NCI-H128 (cell line): ENCODE measurements around the gene SCN8A.
"Not testable (repeated sequence)": the region's sequence is repeated elsewhere in the genome, so short reads cannot be mapped to it uniquely, and the experiment has no call there.

Experiments
- DNase-seq: peaks from one replicate; lab custom pipeline; 2025; ENCODE audit not compliant: unreplicated experiment; lab: John Stamatoyannopoulos, UW

The SCN8A gene

DNA sequence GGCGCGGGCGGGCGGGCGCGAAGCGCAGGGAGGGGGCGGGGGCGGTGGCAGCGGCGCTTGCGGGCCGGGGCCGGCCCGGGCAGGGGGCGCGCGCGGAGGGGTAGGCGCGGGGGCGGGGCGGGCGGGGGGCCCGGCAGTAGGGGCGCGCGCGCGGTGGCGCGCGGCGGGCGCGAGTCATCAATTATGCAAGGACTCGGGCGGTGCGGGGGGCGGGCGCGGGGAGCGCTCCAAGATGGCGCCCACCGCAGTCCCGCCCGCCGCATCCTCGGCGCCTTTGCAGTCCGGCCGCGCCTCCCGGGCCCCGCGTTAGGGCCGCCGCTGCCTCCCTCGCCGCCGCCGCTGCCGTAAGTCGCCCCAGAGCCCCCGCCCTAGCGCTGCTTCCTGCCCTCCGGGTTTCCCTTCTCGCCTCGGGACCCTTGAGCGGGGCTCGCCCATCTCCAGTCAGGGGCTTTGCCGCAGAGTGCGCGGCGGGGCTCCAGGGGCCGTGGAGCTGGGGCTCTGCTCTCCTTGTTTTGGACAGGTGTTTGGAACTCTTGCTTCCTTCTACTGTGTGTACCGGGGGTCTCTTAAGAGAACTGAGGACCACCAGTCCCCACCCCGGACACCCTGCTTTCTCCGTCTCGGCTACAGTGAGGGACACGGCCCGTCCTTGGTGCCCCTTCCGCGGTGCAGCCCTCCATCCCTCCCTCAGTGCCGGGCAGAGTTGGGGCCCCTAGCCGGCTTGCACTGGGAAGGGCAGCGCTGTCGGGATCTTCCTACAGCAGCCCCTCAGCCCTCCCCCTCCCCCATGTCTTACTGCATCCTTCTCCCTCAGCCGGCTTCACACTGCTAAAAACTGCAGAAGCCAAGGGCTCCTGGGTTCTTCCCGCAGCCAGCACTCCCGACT, at the start of gene SCN8A:
TSS of gene SCN8A (plus strand) at position 218 of the 886 bp plus-strand sequence. CDS start 71,585 bp downstream, outside the sequence.
- DNase-seq: peak; percentile 68

DNA sequence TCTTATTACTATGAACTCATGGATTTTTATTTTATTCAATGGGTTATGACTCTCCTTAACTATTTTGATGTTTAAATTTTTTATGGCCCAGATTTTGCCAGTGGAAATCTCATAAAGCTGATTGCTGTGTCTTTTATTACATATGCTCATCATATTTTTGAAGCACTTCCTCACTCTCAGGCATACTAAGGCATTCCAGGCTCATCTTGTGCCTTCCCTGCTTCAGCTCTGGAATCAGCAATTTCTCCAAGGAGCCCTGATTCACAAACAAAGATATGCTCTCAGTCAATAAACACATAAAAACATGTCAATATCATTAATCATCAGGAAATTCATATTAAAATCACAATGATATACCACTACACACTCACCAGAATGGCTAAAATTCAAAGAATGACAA, 44.9 kb upstream of the SCN8A start:
- no peak for DNase-seq

DNA sequence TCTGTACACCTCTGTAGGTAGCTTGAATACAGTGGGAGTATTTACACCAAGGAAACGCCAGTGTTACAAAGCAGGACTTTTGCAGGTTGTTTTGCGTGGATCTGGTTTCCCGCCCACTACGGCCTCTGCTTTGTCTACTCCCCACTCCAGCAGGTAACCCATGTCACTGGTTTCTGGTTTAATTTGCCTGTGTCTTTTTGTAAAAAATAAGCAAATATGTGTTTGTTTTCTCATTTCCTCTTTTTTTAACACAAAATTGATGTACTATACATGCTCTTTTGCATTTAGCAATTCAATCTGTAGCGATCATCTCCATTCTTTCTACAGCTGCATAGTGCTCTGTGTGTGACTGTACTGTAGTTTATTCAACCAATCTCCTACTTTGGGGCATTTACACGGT, 43.4 kb upstream of the SCN8A start:
- DNase-seq: no peak

DNA sequence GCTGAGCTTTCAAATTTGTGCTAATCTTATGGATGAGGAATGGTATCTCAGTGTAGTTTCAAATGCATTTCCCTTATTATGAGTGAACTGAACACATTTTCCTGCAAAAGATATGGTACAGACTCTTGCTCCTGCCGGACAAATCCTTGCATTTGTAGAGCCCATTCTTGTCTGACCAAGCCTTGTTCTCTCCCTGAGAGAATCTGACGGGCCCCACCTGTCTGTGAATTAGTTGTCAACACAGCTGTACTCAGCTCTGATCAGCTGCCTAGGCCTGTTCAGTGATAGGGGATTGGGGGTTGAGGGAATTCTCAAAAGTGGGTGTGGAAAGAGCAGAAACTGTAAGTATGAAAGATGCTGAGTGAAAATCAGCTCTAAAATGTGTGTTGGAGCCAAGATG, 42.8 kb upstream of the SCN8A start:
- DNase-seq: no peak

DNA sequence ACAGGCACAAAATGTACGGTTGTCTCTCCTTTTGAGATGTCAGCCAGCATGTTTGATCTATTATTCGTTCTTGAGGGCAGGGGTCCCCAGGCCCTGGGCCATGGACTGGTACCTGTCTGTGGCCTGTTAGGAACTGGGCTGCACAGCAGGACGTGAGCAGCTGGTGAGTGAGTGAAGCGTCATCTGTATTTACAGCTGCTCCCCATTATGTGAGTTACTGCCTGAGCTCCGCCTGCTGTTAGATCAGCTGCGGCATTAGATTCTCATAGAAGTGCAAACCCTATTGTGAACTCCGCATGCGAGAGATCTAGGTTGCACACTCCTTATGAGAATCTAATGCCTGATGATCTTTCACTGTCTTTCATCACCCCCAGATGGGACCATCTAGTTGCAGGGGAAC, 41.4 kb upstream of the SCN8A start:
- DNase-seq: no peak

DNA sequence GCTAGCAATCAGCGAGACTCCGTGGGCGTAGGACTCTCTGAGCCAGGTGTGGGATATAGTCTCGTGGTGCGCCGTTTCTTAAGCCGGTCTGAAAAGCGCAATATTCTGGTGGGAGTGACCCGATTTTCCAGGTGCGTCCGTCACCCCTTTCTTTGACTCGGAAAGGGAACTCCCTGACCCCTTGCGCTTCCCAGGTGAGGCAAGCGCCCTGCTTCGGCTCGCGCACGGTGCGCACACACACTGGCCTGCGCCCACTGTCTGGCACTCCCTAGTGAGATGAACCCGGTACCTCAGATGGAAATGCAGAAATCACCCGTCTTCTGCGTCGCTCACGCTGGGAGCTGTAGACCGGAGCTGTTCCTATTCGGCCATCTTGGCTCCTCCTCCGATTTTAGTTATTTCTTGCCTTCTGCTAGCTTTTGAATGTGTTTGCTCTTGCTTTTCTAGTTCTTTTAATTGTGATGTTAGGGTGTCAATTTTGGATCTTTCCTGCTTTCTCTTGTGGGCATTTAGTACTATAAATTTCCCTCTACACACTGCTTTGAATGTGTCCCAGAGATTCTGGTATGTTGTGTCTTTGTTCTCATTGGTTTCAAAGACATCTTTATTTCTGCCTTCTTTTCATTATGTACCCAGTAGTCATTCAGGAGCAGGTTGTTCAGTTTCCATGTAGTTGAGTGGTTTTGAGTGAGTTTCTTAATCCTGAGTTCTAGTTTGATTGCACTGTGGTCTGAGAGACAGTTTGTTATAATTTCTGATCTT, 22.6 kb upstream of the SCN8A start:
- DNase-seq: not testable (repeated sequence)

DNA sequence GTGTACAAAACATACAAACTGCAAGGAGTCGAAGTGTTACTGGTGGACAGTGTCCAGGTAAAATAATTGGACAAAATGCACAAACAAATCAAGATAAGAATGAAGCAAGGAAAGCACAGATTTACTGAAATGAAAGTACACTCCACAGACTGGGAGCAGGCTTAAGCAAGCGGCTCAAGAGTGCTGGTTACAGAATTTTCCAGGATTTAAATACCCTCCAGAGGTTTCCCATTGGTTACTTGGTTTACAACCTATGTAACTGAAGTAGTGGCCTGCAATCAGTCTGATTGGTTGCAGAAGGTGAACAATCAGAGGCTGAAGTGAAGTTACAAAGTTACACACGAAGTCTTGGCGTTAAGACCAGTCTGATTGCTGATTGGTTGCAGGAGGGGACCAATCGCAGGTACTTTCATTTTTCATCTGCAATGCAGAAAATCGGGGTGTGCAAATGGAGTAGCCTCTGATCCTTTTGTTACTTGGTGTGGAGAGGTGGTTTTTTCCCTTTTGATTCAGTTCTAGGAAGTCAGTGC, 11.6 kb upstream of the SCN8A start:
- no peak for DNase-seq

DNA sequence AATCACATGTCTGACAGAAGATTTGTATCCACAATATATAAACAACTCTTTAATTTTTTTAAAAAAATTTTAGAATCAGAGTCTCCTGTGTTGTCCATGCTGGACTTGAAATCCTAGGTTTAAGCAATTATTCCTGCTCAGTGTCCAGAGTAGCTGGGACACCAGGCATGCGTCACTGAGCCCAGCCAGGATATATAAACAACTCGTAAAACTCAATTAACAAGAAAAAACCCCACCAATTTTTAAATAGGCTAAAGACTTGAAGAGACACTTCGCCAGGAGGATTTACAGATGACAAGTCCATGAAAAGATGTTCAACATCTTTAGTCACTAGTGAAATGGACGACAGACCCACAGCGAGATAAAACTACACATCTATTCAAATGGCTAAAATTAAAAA, 2.0 kb upstream of the SCN8A start:
- DNase-seq: no peak

DNA sequence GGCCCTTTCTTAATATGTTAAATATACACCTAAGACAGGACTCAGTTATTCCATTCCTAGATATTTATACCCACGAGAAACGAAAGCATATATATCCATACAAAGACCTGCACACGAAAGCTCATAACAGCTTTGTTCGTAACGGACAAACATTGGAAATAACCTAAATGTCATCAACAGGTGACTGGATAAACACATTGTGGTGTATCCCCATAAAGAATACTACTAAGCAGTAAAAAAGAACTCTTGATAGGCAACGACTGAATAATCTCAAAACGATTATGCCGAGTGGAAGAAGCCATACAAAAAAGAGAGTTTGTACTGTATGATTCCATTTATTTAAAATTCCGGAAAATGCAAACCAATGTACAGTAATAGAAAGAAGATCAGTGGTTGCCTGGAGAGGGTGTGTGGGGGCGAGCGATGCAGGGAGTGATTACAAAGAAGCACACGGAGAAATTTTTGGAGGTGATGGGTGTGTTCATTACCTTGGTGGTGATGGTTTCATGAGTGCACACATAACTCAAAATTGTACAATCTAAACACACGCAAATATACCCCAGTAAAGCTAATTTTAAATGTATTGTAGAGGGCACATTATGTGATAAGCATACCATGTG, 1.4 kb upstream of the SCN8A start:
- no peak for DNase-seq

DNA sequence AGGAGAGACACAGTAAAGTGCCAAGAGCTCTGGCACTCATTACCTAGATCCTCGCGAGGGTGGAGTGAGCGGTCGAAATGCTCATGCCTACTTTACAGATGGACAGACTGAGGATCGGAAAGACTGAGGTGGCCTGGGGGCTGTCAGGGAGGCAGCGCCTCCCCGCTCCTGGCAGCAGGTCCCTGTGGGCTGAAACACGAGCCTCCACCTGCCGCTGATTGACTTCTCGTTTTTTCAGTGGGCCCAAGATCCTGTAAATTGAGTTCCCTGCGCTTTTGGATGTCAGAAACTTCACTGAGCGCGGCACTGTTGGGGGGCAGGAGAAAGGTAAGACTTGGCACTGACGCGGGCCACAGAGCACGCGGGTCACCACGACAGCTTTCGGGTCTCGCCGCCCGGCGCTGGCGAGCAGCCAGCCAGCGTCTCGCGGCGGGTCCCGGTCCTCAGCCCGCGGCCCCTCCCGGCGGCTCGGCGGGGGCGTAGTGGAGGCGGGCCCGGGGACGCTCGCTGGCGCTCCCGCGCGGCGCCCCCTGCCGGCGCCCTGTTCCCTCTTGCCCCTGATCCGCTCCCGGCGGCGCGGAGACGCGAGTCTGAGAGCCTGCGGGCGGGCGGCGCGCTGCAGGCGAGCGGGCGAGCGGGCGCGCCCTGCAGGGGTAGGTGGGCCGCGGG, 552 bp upstream of the SCN8A start:
- DNase-seq: peak; percentile 89

DNA sequence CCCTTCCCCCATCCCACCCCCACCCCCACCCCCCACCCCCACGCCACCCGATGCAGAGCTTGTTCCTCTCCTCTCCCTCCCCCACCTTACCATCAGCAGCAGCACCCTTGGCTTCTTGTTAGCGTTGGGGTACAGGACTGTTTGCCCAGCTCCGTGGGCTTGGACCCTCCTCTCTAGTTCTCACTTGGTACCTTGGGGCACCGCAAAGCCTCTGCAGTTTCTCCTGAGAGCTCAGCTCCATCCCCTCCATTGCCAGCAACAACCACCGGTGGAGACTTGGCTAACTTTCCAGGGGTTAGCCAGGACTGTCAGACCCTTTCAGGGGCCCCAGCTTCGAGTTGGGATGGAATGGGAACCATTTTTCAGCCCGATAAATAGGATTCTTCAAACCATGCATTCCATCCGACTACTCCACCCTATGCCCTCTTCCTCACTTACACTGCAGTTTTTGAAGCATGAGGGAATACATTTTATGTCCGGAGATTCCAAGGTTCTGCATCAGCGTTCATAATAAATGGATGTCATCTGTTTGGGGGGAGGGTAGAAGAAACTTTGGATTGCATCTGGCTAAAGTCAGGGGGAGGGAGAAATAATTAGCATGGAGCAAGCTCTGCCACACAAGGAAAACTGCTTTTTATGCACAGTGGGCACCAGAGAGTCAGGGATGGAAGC, 1.1 kb downstream of the SCN8A start:
- DNase-seq: no peak

DNA sequence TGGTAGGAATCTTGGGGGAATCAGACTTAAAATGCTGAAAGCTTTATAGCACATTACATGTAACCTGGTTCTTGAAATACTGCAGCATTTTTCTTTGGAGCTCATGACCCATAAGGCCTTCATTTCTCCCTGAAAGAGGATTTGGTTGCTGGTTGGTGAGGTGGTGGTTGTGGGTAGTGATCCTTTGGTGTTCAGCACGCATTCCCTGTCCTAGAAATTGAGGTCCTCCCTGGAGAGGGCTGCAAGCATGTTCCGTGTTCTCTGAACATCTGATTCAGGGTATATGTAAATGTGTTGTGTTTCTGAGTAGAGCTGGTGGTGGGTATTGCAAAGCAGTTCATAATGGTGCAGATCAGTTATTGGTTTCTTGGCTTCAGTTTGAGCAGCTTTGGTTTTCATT, 2.0 kb downstream of the SCN8A start:
- no peak for DNase-seq

DNA sequence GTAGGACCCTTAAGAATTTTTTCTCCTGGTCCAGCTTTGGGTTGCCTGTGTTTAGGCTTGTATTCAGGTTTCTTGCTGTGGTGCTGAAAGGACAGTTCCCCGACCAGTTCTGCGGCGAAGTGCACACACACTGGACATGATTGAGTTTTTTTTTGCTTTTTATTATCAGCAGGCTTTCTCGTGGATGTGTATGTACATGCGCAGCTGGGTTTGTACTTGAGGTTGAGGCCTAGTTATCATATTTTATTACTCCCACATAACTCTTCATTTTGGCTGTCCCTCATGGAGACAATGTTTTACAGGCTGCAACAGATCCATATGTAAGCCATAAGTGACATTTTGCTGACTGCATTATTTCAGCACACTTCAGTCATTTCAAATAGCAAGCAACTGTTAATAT, 2.5 kb downstream of the SCN8A start:
- no peak for DNase-seq

DNA sequence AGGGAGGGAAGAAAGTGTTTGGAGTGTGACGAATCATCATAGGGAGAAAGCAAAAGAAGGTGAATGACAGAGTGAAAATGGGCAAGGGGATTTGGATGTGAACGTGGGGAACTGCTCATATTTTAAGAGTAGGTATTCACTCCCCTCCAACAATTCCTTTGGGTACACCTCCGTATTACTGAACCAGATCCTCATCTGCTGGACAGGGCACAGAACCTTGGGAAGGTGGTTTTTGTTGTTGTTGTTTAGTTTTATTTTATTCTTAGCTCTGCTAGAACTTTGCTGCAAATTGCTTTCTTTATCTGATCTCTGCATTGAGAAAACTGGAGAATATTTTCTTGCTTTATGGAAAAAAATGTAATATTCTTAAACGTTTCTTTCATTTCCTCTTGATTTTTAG, 7.1 kb downstream of the SCN8A start:
- DNase-seq: no peak

DNA sequence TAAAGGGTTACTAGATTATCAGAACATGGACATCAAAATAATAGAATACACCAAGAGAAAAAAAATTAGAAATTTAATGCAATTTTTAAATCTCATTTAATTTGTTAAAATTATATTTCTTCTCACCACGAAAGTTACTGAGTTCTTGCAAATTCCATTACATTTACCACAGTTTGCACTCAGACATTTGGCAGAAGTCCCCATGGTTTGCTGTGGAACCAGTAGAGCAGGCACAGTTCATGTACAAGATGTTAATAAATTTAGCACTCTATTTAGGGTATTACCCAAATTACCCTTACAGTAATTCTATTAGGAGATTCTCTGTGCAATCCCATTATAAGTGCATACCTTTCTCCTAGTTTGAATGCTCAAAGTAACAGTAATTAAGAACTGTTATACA, 9.7 kb downstream of the SCN8A start:
- no peak for DNase-seq

DNA sequence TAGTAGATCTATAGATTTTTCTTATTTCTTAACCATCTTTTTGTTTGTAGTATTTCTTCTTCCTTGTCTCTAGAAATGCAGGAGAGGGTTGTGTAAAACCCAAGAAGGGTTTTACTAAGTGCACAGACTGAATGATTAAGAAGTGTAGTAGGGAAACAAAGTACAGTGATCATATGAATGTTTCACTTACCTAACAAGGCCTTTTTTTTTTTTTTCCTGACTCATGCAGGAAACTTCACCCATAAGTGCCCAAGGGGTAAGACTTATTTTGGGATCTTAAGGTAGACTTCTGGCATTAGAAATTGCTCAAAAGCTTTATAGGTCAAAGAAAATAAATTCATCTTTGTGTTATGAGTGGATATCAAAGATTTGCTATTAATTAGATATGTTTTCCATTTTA, 10.2 kb downstream of the SCN8A start:
- DNase-seq: no peak

DNA sequence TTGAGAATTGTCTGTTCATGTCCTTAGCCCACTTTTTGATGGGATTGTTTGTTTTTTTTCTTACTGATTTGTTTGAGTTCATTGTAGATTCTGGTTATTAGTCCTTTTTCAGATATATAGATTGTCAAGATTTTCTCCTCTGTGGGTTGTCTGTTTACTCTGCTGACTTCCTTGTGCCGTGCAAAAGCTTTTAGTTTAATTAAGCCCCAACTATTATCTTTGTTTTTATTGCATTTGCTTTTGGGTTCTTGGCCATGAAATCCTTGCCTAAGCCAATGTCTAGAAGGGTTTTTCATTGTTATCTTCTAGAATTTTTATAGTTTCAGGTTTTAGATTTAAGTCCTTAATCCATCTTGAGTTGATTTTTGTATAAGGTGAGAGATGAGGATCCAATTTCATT, 14.9 kb downstream of the SCN8A start:
- not testable (repeated sequence) for DNase-seq

DNA sequence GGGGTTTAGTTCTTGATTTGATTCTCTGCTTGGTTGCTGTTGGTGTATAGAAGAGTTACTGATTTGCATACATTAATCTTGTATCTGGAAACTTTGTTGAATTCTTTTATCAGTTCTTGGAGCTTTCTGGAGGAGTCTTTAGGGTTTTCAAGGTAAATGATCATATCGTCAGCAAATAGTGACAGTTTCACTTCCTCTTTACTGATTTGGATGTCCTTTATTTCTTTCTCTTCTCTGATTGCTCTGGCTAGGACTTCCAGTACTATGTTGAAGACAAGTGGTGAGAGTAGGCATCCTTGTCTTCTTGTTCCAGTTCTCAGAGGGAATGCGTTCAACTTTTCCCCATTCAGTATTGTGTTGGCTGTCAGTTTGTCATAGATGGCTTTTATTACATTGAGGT, 16.2 kb downstream of the SCN8A start:
- not testable (repeated sequence) for DNase-seq

DNA sequence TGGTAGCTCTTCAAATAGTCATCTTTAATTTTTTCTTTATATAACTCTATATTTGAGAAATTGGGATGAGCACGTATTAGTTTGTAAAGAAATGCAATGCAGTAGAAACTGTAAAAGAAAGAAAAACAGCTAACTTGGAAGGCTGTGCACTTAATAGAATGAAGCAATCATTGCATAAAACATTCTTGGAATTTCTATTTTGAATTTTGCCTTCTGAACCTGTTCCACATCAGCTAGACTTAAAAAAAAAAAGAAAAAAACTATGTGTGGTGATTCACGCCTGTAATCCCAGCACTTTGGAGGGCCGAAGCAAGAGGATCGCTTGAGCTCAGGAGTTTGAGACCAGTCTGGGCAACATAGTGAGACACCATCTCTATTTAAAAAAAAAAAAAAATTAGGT, 29.4 kb downstream of the SCN8A start:
- DNase-seq: no peak

DNA sequence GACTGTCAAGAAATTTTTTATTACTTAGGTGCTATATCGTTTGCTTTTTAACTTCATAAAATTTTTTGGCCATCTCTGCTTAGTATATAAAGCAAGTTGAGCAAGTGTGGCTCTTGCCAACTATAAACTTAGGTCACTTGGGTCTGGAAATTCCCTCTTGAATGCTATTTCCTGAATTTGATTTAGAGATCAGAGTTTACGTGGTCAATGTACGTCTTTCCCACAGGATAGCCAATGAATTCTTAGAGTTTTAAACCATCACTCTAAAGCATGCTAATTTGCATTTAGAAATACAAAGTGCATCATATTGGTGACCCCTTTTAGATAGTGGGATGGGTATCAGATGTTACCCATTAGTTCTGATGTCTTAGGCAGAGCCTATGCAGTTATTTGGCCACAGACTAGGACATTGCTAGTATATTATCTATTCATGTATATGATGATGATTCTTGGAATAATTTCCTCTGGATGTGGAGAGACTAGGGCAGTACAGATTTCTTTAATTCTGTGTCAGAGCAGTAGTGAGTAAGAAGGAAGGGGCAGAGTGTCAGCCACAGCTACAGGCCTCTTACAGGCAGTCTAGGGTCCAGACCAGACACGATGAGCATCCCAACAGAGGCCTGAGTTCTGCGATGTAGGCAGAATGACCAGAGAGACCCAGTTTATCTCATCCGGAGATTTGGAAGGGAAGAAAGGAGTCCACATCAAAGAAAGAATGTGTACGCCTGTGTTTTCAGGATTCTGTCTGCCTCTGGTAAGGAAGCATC, 30.3 kb downstream of the SCN8A start:
- no peak for DNase-seq
